Inflammatory macrophage treated with lipopolysaccharide for 1 hour (primary cell): ENCODE results near the gene FCGR2B.
"Not testable (repeated sequence)": the region's sequence is repeated elsewhere in the genome, so short reads cannot be mapped to it uniquely, and the experiment has no call there.

Source experiments
- DNase-seq, 2 donors: peaks; one replicate each; pipeline ENCODE4 v3.0.0-alpha.2; 2020 to 2022

FCGR2B gene

DNA sequence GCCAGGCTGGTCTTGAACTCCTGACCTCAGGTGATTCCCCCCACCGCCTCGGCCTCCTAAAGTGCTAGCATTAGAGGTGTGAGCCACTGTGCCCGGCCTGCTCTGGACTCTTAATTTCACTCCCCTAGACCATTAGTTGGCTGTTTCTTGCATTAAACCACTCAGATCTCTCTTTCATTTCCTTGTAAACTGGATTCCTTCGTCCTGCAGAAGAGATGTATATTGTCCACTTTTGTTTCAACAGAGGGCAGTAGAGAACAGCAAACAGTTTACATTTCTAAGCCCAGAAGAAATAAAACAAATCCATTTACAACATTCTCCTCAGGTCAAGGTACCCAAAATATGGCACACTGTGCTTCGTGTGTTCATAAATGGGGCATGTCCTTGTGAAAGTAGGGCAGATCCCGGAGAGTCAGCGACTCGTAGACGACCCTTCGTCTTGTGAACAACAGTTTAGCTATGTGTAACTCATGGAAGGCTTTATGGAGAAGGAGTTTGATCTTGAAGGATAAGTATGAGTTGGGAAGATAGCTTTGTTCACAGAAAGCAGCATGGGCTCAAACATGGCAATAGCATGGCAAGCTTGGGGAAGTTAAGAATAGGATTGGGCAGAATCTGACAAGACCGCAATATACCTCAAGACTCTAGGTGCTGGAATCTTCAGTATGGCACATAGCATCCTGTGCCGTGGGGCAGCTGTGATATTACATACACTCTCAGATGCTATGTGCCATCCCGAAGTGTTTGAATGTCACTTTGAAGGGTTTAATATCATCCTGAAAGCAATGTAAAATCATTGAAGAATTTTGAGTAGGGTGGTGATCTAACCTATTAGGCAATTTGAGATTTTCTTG, 15.2 kb upstream of the FCGR2B start:
- DNase-seq = peak; percentile 33 to 53

DNA sequence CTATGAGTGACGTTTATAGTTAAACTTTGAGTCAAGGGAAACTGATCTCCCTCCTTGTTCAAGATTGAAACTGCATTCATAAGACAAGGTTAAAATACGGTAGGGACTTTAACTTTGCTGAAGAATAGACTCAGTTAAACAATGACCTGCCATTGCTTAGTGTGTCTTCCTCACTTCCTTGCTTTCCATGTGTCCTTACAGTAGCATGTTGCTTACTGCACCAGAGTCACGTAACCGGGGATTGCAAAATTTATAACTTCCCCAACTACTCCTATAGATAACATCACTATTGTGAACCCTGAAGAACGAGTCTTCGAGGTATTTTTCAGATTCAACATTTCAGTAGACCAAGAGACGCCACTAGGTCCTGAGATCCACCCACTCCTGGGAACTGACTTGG, 9.4 kb upstream of the FCGR2B start:
- not testable (repeated sequence) for DNase-seq

DNA sequence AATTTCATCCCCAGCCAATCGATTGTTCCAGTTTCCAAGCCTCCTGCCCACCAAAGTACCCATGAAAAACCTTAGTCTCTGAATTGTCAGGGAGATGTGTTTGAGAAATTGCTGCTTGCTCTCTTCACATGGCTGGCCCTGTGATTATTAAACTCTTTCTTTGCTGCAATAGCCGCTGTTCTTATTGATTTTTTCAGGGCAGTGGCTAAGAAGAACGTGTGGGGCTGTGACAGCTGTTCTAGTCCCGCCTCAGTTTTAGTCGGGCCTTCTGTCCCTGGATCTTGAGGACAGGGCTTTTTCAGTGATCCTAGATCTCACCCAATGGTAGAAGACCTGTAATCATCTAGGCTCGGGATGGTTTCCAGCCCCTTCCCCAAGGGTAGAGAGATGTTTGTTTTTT, 9.0 kb upstream of the FCGR2B start:
- not testable (repeated sequence) for DNase-seq

DNA sequence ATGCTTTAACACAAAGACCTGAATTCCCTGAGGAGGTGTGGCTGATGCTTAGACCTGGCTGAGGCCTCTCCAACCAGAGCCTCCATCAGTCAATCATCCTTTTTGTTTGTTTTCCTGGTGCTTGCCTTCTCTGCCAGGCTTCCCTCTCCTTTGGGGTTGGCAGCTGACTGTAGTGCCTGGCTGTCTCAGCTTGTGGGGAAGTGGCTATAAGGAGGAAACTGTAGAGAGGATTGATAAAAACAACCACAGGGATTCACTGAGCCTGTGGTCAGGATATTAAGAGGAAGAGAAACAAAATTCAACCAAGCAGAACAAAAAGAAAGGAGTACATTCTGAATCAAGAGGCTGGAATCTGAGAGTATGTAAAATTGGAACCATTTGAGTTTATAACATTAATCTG, 4.4 kb upstream of the FCGR2B start:
- not testable (repeated sequence) for DNase-seq

DNA sequence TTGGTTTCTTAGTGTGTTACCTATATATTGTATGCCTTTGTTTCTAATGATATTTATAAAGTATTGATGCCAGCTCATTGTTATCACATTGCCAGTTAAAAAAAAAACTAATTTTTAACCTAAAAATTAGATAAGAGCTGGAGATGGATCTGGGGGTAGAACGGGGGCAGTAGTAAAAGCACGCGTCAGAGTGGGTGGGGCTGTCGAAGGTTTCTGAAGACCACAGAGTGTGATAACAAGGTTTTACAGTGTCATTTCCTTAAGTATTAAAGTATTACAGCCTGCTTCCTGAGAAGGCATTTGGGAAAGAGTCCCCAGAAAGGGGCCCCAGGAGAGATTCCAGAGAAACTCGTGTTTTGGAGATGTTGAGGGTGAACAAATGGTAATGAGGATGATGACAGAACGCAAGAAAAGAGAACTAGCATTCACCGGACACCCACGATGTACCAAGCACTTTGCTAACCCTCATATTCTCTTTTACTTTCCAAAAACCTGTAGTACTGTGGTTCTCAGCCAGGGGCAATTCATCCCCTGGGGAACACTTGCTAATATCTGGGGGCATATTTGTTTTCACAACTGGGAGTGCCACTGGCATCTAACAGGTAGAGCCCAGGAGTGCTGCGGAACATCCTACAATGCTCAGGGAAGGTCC, 1.2 kb upstream of the FCGR2B start:
- DNase-seq = not testable (repeated sequence)

DNA sequence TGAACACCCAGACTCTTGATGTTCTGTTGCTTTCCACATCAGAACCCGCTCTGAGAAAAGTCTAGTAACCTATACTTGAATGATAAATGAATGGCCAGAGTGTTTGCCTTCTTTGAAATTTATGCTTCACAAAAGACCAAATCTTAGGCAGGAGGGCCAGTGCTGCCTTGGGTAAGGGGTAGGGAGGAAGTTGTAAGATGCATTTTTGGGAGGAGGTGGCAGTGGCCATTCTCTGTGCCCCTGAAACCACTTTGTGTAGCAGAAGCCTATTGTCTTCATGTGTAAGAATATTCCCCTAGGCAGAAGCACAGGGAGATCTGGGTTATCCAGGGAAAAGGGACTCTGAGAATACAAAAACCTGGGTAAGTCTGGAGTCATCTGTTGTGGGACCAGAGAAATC, 626 bp downstream of the FCGR2B start:
- not testable (repeated sequence) for DNase-seq

DNA sequence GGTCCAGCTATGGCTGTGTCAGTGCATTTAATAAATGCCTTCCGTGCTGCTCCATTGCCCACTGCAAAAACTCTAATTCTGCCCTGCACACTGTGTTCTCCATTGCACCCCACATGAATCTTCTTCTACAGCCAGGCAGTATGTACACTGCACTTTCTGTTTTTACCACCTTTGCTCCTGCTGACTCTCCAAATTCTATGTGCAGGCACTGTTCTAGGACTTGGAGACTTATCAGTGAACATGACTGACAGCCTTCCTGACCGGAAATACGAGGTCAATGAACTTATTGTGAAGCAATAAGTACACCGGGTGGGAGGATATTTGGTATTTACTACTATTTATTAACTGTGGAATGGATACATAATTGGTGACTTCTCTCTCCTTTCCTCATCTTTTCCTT, 1.7 kb downstream of the FCGR2B start:
- DNase-seq = not testable (repeated sequence)

DNA sequence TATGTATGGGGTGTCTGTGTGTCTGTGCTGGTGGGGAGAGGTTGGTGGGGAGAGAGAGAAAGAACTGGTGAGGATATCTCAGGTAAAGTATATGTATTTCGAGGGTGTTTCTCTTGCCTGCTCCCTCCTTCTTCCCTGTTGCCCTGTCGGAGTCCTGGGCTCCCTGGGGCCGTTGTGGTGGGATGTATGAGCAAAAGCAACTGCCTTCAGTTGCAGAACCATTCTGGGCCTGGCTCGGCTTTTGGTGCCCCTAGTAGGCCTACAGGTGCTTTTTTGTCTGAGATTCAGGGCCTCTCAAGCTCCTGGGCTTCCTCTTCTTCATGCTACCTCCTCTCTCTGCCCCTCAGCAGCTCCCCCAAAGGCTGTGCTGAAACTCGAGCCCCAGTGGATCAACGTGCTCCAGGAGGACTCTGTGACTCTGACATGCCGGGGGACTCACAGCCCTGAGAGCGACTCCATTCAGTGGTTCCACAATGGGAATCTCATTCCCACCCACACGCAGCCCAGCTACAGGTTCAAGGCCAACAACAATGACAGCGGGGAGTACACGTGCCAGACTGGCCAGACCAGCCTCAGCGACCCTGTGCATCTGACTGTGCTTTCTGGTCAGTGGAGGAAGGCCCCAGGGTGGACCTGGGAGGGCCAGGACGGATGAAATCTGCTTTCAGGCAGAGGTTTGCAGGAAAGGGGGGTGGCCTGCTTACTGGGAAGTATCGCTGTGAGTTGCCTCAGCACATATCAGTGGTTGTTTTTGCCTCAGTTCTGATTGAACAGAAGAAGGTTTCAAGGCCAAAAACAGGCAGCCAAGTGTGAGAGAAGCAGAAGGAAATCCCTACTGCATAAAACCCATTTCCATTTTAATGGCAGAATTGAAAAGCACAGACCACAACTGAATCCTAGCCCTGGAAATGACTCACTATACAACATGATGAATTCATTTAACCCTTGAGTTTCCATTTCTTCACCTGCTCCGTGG, 8.4 kb downstream of the FCGR2B start:
- DNase-seq = not testable (repeated sequence)

DNA sequence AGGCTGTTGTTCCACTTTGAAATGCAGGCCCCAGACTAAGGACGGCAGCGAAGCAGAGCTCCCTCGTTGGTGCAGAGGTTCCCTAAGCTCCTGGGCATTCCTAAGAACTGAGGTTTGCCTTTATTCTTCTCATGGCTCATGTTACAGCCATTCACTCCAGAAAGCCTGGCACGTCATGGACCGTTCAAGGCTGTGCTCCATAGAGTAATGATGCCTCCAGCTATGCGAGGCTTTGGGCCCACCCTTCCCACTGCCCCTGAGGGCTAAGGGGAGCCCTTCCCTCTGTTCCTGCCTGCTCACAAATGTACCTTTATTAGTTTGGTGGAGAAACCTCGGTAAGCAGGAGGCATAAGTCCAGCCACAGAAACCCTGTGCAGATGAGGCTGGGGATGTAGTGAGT, 10.5 kb downstream of the FCGR2B start:
- not testable (repeated sequence) for DNase-seq

DNA sequence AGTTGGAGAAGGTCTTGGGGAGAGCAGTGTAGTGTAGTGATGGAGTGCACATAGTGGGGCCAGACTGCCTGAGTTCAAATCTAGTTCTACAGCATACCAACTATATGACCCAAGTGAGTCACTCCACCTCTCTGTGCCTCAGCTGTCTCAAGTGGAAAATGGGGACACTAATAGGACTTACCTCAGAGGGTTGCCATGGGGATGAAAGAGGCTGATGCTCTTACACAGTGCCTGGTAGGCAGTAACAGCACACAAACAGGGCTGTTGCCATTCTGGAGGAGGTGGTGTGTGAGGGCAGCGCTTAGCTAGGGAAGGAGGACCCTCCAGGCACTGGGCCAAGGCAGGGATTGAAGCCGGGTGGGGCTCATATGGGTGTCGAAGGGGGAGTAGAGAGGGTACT, 11.5 kb downstream of the FCGR2B start:
- DNase-seq = not testable (repeated sequence)

DNA sequence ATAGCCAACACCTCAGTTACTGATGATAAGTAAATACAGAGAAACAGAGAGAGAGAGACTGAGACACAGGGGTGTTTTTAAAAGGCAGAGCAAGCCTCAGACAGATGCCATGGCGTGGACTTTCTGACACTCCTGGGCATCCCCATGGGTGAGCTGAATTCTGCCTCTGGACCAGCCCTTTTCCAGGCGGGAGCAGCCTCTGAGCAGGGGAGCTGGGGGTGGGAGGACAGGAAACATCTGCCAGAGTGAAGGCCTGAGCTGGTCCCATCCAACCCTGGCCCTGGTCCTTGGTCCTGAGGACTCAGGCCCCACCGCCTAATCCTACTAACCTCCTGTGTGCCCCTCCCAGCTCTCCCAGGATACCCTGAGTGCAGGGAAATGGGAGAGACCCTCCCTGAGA, 12.0 kb downstream of the FCGR2B start:
- DNase-seq = not testable (repeated sequence)

DNA sequence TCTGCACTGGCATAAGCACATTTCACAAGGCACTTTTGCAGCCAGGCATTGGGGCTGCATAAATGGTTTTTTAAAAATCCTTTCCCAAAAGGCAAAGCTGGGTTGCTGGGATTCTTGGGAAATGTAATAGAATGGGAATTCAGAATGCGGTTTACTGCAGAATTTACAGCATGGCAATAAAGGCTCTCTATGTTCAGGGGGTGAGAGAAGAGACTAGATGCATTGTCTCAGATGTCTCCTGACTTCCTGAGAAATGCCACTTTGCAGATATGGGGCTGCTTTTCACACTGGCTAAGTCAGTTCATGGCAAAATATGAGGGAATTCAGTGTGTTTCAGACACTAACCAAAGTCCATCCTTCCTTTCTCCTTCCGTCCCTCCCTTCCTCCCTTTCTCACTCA, 13.5 kb downstream of the FCGR2B start:
- DNase-seq = no peak

DNA sequence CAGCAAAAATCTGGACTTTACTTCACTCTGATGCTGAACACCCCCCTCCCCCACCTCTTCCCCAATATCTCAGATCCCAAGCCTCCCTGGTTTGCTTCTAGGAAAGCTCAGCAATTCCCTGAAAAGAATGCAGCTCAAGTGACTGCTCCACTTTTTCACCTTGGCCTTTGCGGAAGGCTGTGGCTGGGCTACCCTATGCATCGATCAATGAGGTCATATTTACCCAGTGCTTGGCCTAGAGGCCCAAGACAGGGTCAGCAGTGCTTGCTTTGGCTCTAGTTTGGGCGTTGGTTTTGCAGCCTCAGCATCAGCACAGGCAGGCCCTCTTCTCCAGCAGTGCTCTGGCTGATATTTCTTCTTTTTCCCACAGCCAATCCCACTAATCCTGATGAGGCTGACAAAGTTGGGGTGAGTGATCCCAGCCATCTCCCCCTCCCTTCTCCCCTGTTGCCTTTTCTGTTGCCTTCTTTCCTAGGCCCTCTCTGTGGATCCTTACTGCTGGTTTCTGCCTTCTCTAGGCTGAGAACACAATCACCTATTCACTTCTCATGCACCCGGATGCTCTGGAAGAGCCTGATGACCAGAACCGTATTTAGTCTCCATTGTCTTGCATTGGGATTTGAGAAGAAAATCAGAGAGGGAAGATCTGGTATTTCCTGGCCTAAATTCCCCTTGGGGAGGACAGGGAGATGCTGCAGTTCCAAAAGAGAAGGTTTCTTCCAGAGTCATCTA, 14.2 kb downstream of the FCGR2B start:
- DNase-seq = no peak

DNA sequence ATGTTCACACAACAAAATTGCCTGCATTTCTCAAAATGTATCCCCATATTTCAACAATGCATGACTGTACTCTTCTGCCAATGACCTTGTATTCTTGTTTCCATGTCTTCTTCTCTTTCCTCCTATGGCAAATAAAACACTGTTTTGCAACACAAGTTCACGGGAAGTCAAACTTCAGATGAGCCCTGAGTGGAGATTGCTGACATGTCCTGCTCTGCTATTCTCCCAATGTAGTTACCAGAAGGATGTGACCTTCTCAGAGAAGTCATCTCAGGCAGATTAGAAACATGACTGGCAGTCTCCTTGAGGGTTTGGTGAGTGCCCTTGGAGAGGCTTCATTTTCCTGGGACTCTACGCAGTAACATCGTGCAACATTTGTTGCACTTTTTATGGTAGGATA, 15.6 kb downstream of the FCGR2B start:
- DNase-seq = peak; percentile 21 to 36

DNA sequence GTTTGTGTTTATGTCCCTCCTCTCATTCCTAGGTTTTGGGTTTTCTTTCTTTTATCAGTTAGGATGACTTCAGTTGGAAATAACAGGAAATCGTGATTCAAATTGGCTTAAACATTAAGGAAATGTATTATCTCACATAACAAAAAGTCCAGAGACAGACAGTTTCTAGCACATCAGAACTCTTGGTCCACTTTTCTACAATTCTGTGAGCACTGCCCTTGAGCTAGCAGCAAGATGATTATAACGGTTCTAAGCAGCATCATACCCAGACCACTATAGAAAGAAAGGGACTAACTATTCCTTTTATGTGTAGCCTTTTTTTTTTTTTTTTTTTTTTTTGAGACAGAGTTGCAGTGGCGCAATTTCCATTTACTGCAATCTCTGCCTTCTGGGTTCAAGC, 18.9 kb downstream of the FCGR2B start:
- no peak for DNase-seq

DNA sequence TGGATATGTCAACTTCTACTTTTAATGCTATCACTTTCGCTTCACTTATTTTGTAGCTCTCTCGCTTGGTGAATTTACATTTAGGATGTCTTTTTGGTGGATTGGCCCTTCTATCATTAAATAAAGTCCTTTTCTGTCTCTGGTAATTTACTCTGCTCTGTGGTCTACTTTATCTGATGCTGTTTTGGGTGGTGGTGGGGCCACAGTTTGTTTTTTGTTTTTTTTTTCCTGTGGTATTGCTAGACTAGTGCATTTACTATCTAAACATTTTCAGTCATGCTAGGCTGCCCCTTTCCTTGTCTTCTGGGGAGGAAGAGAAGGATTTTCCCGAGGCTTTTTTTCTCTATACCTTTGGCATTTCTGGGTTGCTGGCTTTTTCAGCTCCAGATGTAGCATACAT, 26.0 kb downstream of the FCGR2B start:
- no peak for DNase-seq

DNA sequence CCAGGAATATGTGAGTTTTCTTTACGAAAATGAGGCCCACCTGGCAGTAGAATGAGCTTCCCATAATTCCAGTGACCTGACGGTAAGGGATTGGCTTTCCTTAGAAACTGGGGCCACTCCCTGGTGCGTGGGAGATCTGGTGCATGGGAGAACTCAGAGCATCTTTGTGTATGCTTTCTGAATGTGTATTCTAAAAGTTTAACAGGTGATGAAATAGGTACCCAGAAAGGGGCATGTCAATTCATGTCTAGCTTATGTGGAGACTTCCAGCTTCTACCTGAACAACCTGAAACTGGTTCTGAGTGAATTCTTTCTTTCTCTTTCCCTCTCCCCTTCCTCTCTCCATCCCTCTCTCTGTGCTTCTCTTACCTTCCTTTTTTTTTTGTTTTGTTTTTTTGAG, 28.9 kb downstream of the FCGR2B start:
- no peak for DNase-seq

DNA sequence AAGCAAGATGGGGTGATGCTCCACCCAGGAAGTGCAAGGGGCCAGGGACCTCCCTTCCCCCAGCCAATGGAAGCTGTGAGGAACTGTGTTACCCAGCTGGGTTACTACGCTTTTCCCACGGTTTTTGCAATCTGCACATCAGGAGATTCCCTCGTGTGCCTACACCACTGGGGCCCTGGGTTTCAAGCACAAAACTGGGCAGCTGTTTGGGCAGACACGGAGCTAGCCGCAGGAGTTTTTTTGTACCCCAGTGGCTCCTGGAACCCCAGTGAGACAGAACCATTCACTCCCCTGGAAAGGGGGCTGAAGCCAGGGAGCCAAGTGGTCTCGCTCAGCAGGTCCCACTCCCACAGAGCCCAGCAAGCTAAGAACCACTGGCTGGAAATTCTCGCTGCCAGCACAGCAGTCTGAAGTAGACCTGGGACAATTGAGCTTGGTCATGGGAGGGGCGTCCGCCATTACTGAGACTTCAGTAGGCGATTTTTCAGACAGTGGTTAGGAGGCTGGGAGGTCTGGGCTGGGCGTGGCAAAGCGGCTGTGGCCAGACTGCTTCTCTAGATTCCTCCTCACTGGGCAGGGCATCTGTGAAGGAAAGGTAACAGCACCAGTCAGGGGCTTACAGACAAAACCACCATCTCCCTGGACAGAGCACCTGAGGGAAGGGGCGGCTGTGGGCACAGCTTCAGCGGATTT, 30.2 kb downstream of the FCGR2B start:
- peak in 1 of 2 donors; percentile 19 for DNase-seq

DNA sequence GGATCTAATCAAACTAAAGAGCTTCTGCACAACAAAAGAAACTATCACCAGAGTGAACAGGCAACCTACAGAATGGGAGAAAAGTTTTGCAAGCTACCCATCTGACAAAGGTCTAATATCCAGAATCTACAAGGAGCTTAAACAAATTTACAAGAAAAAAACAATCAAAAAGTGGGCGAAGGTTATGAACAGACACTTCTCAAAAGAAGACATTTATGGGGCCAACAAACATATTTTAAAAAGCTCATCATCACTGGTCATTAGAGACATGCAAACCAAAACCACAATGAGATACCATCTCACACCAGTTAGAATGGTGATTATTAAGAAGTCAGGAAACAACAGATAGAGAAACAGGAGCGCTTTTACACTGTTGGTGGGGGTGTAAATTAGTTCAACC, 35.4 kb downstream of the FCGR2B start:
- not testable (repeated sequence) for DNase-seq

DNA sequence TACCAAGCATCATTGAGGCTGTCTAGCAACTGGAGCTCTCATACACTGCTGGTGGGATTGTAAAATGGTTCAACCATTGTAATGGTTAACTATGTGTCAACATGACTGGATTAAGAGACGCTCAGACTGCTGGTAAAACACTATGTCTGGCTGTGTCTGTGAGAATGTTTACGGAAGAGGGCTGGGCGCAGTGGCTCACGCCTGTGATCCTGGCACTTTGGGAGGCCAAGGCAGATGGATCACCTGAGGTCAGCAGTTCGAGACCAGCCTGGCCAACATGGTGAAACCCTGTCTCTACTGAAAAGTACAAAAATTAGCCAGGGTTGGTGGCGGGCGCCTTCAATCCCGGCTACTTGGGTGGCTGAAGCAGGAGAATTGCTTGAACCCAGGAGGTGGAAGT, 39.3 kb downstream of the FCGR2B start:
- no peak for DNase-seq

DNA sequence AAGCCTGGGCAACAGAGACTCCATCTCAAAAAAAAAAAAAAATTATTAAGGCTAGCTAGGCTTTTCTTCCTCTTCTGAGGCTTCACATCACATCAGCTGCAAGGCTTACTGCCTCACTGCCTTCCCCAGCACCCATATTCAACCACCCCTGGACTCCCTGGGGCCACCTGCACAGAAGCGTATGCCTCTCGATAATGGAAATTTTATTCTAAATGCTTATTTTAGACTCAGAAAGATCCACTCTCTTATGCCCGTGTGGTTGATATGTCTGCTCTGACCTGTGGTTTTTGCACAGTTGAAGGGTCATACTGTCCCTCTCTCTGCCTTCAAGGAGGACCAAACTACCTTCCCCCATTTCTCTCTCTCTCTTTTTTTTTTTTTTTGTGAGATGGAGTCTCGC, 42.6 kb downstream of the FCGR2B start:
- DNase-seq = no peak

DNA sequence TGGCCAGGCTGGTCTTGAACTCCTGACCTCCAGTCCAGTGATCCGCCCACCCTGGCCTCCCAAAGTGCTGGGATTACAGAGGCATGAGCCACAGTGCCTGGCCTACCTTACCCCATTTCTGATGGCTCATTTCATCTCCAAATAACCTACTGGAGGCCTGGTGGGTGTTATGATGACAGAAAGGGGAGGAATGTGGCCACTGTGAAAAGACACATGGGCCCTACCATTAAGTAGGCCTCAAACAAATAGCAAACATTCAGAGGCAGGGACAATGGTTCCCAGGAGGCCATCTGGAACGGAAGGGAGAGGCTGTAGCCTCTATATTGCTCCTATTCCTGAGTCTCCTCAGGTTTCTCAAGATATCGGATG, 43.2 kb downstream of the FCGR2B start:
- peak in 1 of 2 donors; percentile 75 for DNase-seq
